ENCODE results near the gene AHCTF1. TPM values are rescaled to one million over a fixed set of nuclear protein-coding genes. Genes with fewer than 3 reads are reported as not detected.

AHCTF1 gene
- total and polyA plus RNA-seq, 2 experiments from 2014 or later = 21.7 to 49.8 TPM

- TF ChIP-seq EZH2phosphoT487 (IDR thresholded peaks at IDR 0.05; ENCODE audit: unreplicated experiment) (no peak), CREB1 (CRISPR knock-in tag; IDR thresholded peaks at IDR 0.05; ENCODE audit: low read depth) (no peak), EZH2 (IDR thresholded peaks at IDR 0.05; ENCODE audit: low read depth, unreplicated experiment) (no peak), ZNF114 (CRISPR knock-in tag; IDR thresholded peaks at IDR 0.05) (no peak), CTCF (conservative IDR thresholded peaks at IDR 0.05; ENCODE audit: low read depth in 2 of 2) (no peak), STAT1 (IDR thresholded peaks at IDR 0.05; ENCODE audit: unreplicated experiment) (no peak), POLR2AphosphoS5 (IDR thresholded peaks at IDR 0.05; ENCODE audit: low read depth) (no peak), NANOG (IDR thresholded peaks at IDR 0.05; ENCODE audit: borderline replicate concordance) (no peak), ZNF331 (CRISPR knock-in tag; IDR thresholded peaks at IDR 0.05; ENCODE audit: low read depth) (no peak), JUNB (IDR thresholded peaks at IDR 0.05; ENCODE audit: unreplicated experiment) (no peak)
- TF ChIP-seq, protein P1, sequence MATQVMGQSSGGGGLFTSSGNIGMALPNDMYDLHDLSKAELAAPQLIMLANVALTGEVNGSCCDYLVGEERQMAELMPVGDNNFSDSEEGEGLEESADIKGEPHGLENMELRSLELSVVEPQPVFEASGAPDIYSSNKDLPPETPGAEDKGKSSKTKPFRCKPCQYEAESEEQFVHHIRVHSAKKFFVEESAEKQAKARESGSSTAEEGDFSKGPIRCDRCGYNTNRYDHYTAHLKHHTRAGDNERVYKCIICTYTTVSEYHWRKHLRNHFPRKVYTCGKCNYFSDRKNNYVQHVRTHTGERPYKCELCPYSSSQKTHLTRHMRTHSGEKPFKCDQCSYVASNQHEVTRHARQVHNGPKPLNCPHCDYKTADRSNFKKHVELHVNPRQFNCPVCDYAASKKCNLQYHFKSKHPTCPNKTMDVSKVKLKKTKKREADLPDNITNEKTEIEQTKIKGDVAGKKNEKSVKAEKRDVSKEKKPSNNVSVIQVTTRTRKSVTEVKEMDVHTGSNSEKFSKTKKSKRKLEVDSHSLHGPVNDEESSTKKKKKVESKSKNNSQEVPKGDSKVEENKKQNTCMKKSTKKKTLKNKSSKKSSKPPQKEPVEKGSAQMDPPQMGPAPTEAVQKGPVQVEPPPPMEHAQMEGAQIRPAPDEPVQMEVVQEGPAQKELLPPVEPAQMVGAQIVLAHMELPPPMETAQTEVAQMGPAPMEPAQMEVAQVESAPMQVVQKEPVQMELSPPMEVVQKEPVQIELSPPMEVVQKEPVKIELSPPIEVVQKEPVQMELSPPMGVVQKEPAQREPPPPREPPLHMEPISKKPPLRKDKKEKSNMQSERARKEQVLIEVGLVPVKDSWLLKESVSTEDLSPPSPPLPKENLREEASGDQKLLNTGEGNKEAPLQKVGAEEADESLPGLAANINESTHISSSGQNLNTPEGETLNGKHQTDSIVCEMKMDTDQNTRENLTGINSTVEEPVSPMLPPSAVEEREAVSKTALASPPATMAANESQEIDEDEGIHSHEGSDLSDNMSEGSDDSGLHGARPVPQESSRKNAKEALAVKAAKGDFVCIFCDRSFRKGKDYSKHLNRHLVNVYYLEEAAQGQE (IDR thresholded peaks at IDR 0.05; ENCODE audit: unreplicated experiment) = no peak
- TF ChIP-seq, protein P2, sequence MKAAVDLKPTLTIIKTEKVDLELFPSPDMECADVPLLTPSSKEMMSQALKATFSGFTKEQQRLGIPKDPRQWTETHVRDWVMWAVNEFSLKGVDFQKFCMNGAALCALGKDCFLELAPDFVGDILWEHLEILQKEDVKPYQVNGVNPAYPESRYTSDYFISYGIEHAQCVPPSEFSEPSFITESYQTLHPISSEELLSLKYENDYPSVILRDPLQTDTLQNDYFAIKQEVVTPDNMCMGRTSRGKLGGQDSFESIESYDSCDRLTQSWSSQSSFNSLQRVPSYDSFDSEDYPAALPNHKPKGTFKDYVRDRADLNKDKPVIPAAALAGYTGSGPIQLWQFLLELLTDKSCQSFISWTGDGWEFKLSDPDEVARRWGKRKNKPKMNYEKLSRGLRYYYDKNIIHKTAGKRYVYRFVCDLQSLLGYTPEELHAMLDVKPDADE (IDR thresholded peaks at IDR 0.05) = no peak
- TF ChIP-seq, protein P3, sequence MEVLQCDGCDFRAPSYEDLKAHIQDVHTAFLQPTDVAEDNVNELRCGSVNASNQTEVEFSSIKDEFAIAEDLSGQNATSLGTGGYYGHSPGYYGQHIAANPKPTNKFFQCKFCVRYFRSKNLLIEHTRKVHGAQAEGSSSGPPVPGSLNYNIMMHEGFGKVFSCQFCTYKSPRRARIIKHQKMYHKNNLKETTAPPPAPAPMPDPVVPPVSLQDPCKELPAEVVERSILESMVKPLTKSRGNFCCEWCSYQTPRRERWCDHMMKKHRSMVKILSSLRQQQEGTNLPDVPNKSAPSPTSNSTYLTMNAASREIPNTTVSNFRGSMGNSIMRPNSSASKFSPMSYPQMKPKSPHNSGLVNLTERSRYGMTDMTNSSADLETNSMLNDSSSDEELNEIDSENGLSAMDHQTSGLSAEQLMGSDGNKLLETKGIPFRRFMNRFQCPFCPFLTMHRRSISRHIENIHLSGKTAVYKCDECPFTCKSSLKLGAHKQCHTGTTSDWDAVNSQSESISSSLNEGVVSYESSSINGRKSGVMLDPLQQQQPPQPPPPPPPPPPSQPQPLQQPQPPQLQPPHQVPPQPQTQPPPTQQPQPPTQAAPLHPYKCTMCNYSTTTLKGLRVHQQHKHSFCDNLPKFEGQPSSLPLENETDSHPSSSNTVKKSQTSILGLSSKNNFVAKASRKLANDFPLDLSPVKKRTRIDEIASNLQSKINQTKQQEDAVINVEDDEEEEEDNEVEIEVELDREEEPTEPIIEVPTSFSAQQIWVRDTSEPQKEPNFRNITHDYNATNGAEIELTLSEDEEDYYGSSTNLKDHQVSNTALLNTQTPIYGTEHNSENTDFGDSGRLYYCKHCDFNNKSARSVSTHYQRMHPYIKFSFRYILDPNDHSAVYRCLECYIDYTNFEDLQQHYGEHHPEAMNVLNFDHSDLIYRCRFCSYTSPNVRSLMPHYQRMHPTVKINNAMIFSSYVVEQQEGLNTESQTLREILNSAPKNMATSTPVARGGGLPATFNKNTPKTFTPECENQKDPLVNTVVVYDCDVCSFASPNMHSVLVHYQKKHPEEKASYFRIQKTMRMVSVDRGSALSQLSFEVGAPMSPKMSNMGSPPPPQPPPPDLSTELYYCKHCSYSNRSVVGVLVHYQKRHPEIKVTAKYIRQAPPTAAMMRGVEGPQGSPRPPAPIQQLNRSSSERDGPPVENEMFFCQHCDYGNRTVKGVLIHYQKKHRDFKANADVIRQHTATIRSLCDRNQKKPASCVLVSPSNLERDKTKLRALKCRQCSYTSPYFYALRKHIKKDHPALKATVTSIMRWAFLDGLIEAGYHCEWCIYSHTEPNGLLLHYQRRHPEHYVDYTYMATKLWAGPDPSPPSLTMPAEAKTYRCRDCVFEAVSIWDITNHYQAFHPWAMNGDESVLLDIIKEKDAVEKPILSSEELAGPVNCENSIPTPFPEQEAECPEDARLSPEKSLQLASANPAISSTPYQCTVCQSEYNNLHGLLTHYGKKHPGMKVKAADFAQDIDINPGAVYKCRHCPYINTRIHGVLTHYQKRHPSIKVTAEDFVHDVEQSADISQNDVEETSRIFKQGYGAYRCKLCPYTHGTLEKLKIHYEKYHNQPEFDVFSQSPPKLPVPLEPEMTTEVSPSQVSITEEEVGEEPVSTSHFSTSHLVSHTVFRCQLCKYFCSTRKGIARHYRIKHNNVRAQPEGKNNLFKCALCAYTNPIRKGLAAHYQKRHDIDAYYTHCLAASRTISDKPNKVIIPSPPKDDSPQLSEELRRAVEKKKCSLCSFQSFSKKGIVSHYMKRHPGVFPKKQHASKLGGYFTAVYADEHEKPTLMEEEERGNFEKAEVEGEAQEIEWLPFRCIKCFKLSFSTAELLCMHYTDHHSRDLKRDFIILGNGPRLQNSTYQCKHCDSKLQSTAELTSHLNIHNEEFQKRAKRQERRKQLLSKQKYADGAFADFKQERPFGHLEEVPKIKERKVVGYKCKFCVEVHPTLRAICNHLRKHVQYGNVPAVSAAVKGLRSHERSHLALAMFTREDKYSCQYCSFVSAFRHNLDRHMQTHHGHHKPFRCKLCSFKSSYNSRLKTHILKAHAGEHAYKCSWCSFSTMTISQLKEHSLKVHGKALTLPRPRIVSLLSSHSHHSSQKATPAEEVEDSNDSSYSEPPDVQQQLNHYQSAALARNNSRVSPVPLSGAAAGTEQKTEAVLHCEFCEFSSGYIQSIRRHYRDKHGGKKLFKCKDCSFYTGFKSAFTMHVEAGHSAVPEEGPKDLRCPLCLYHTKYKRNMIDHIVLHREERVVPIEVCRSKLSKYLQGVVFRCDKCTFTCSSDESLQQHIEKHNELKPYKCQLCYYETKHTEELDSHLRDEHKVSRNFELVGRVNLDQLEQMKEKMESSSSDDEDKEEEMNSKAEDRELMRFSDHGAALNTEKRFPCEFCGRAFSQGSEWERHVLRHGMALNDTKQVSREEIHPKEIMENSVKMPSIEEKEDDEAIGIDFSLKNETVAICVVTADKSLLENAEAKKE (CRISPR knock-in tag; IDR thresholded peaks at IDR 0.05) = no peak
- no peaks in the 10 kb centered on the region for H3K27me3 ChIP-seq (ENCODE audit: insufficient read depth)
- ATAC-seq = peak; percentile 11
- H3K4me3 ChIP-seq = peak overlapping the region; percentile 71
- Mint-ChIP-seq H3K36me3 (ENCODE audit: low read depth) (peaks cover 38% of the 10 kb centered on the region), H3K27me3 (ENCODE audit: insufficient read depth, low read depth, poor library complexity) (peaks cover 15% of the 10 kb centered on the region), H3K9me3 (no peaks in the 10 kb centered on the region; the same call in 2 of the 3 replicates), H3K4me1 (peaks cover 20% of the 10 kb centered on the region), H3K4me3 (peak overlapping the region; percentile 95), H3K27ac (peak overlapping the region; percentile 92)
- H3K36me3 ChIP-seq (ENCODE audit: insufficient read depth) = no peaks in the 10 kb centered on the region
- peaks cover 51% of the 10 kb centered on the region for H3K79me2 ChIP-seq (replicated peaks; ENCODE audit: insufficient read depth)
- DNase-seq (ENCODE audit: low spot score) = peak; percentile 66
- H4K20me1 ChIP-seq (replicated peaks; ENCODE audit: insufficient read depth) = peaks cover 39% of the 10 kb centered on the region
- no peaks in the 10 kb centered on the region for H3K9me2 ChIP-seq (ENCODE audit: insufficient read depth)
- peak overlapping the region; percentile 35 for H3K27ac ChIP-seq (ENCODE audit: low read depth)
- 0 out of 2 replicates have a peak, but pooled peaks cover 5% of the 10 kb centered on the region for H3F3A ChIP-seq (replicated peaks; ENCODE audit: low read depth)
- H3K4me2 ChIP-seq = peak overlapping the region; percentile 82
- H2AFZ ChIP-seq = peak overlapping the region; percentile 76; the same call in 1 of the 2 replicates
- peaks cover 24% of the 10 kb centered on the region for H3K4me1 ChIP-seq (ENCODE audit: insufficient read depth)
Observed at GRCh38 chr1:246930830-246931548, 759 bp downstream of the AHCTF1 start.

Measured in GM23338 (cell line).